Activated CD8-positive, alpha-beta T cell treated with anti-CD3 and anti-CD28 coated beads for 36 hours (primary cell): ENCODE measurements around the gene AKIRIN2. TPM values are rescaled to one million over a fixed set of nuclear protein-coding genes. Genes with fewer than 3 reads are reported as not detected.
A peak's percentile ranks its signal among the peaks of the same experiment; 100 is the strongest.

Source experiments
- ATAC-seq: fragments of 200-7000 bp; cut with Tn5 transposase; one replicate; pipeline ENCODE4 v1.10.0; 2021; ENCODE audit warnings: mild to moderate bottlenecking, moderate library complexity
- CTCF ChIA-PET: fragments of 350-600 bp; sonication (Branson Sonifier 250); formaldehyde crosslinking; loops from one replicate; lab custom pipeline; 2021; ENCODE audit warnings: antibody characterized with exemption; lab: Charles Lee
- POLR2A ChIA-PET: fragments of 350-600 bp; sonication (Branson Sonifier 250); formaldehyde crosslinking; loops from one replicate; lab custom pipeline; 2021; ENCODE audit warnings: antibody characterized with exemption; lab: Charles Lee
- DNase-seq: peaks from one replicate; pipeline ENCODE4 v3.0.0-alpha.2; 2020
- H3K27ac Mint-ChIP-seq: one replicate; pipeline ENCODE4 v1.8.0; 2021; ENCODE audit warnings: mild to moderate bottlenecking, mixed read lengths
- H3K27me3 Mint-ChIP-seq: one replicate; pipeline ENCODE4 v1.8.0; 2021; ENCODE audit warnings: mixed read lengths
- H3K36me3 Mint-ChIP-seq: one replicate; pipeline ENCODE4 v1.8.0; 2021; ENCODE audit warnings: low read depth, mixed read lengths
- H3K4me1 Mint-ChIP-seq: one replicate; pipeline ENCODE4 v1.8.0; 2021; ENCODE audit warnings: low read depth, mixed read lengths
- H3K4me3 Mint-ChIP-seq: one replicate; pipeline ENCODE4 v1.8.0; 2021; ENCODE audit warnings: mild to moderate bottlenecking, moderate library complexity, mixed read lengths
- H3K9me3 Mint-ChIP-seq: one replicate; pipeline ENCODE4 v1.8.0; 2021; ENCODE audit warnings: mixed read lengths
- intact Hi-C: fragments of 100-400 bp; cut with micrococcal nuclease; formaldehyde crosslinking; loops from one replicate; pipeline ENCODE4 v1.10.0; 2022
- total RNA-seq, 2 experiments: library from RNA; stranded (reverse); gene quantifications; one replicate each; pipeline ENCODE4 v1.2.3, GENCODE V29; 2021
- TF ChIP-seq, protein P1 (sequence below): fragments of 200-600 bp; IDR thresholded peaks from one replicate; pipeline ENCODE4 v1.8.0; 2022; ENCODE audit warnings: antibody characterized with exemption, mild to moderate bottlenecking

The AKIRIN2 gene
- total RNA-seq, 2 experiments from 2014 or later = 42.1 to 45.6 TPM

DNA sequence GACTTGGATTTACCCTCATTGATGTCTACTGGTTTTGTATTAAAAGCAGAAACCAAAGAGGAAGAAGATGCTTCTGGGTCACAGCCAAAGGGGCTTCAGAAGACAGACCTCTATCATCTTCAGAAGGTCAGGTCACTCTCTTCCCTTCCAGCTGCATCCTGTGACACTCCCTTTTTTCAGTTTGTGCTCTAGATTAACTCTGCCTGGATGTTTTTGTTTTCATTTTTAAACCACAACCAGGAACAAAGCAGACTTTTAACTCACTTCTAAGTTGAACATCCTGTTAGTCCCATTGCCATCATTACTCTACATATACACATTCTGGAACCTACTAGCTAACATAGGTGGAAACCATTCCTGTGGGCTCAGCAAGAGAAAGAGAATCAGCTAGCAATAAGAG, 45.2 kb downstream of the AKIRIN2 start:
- H3K36me3 Mint-ChIP-seq = peaks cover 57% of the 10 kb centered on the region
- intact Hi-C loops = no loop called here
- POLR2A ChIA-PET = interaction anchor here (0.7 to 1.1 kb wide), 2 partner anchors 17 to 28 kb away, joined by 3 to 5 read pairs; no protein-coding TSS in a partner anchor
- no peaks in the 10 kb centered on the region for H3K9me3 Mint-ChIP-seq
- ATAC-seq = no peak
- peaks cover 22% of the 10 kb centered on the region for H3K4me1 Mint-ChIP-seq
- CTCF ChIA-PET = interaction anchor here (0.9 to 1.0 kb wide), 2 partner anchors 18 to 35 kb away, joined by 3 read pairs; no protein-coding TSS in a partner anchor
- H3K27me3 Mint-ChIP-seq = no peaks in the 10 kb centered on the region
- peak overlapping the region; percentile 25 for H3K27ac Mint-ChIP-seq
- no peak for DNase-seq
- H3K4me3 Mint-ChIP-seq = no peak overlapping the region
- TF ChIP-seq, protein P1, sequence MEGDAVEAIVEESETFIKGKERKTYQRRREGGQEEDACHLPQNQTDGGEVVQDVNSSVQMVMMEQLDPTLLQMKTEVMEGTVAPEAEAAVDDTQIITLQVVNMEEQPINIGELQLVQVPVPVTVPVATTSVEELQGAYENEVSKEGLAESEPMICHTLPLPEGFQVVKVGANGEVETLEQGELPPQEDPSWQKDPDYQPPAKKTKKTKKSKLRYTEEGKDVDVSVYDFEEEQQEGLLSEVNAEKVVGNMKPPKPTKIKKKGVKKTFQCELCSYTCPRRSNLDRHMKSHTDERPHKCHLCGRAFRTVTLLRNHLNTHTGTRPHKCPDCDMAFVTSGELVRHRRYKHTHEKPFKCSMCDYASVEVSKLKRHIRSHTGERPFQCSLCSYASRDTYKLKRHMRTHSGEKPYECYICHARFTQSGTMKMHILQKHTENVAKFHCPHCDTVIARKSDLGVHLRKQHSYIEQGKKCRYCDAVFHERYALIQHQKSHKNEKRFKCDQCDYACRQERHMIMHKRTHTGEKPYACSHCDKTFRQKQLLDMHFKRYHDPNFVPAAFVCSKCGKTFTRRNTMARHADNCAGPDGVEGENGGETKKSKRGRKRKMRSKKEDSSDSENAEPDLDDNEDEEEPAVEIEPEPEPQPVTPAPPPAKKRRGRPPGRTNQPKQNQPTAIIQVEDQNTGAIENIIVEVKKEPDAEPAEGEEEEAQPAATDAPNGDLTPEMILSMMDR = no peak

DNA sequence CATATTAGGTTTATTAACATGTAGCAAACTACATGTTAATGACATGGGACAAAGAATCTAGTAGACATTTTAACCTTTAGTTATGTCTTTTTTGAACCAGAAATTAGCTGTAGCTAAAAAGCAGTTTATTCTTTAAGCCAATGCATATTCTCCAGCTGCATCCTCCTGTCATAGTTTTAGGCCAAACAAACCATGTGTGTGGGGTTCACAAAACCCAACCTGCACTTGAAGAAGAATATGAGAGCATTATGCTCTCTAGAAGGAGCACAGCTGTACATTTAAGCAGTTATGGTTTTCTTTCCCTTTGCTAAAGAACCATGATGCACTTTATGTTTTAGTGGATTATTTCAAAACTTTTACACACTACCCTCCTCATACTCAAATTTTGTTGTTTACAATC, 46.2 kb downstream of the AKIRIN2 start:
- no peak for ATAC-seq
- Mint-ChIP-seq H3K4me3 (no peak overlapping the region), H3K27me3 (no peaks in the 10 kb centered on the region), H3K4me1 (peaks cover 22% of the 10 kb centered on the region), H3K36me3 (peaks cover 56% of the 10 kb centered on the region), H3K27ac (no peak overlapping the region), H3K9me3 (no peaks in the 10 kb centered on the region)
- POLR2A ChIA-PET = interaction anchor here (1.1 to 1.2 kb wide), 2 partner anchors 11 to 18 kb away, joined by 3 to 5 read pairs; no protein-coding TSS in a partner anchor
- no peak for DNase-seq
- intact Hi-C loops = no loop called here
- CTCF ChIA-PET = interaction anchor here (0.9 kb wide), 1 partner anchor 36 kb away, joined by 3 read pairs; no protein-coding TSS in a partner anchor
- TF ChIP-seq, protein P1 = no peak

DNA sequence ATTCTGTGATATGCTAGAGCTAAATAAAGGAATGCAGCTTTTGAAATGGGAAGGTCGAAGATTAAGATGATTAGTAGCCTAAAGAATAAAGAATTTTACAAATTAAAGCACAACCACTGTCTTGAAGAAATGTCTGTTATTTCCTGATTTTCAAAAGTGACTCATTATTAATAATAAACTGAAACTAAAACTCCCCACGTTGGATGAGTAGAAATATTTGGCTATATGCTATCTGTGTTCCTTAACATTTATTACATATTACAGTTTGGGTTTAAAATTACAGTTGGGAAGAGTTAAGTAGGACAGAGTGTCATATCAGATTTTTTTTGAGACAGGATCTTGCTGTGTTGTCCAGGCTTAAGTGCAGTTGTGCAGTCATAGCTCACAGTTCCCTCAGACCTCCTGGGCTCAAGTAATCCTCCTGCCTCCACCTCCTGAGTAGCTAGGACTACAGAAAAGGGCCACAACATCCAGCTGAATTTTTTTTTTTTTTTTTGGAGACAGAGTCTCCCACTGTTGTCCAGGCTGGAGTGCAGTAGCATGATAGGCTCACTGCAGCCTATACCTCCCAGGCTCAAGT, 47.1 kb downstream of the AKIRIN2 start:
- DNase-seq (no peak), ATAC-seq (no peak)
- TF ChIP-seq, protein P1 = no peak
- H3K9me3 Mint-ChIP-seq = no peaks in the 10 kb centered on the region
- H3K27ac Mint-ChIP-seq = no peak overlapping the region
- no peaks in the 10 kb centered on the region for H3K27me3 Mint-ChIP-seq
- peaks cover 22% of the 10 kb centered on the region for H3K4me1 Mint-ChIP-seq
- CTCF ChIA-PET = interaction anchor here (1.4 kb wide), 1 partner anchor 25 kb away, joined by 3 read pairs; no protein-coding TSS in a partner anchor
- POLR2A ChIA-PET = interaction anchor here (1.2 kb wide), 1 partner anchor 10 kb away, joined by 3 read pairs; no protein-coding TSS in a partner anchor
- peaks cover 50% of the 10 kb centered on the region for H3K36me3 Mint-ChIP-seq
- H3K4me3 Mint-ChIP-seq = no peak overlapping the region
- intact Hi-C loops = no loop called here

DNA sequence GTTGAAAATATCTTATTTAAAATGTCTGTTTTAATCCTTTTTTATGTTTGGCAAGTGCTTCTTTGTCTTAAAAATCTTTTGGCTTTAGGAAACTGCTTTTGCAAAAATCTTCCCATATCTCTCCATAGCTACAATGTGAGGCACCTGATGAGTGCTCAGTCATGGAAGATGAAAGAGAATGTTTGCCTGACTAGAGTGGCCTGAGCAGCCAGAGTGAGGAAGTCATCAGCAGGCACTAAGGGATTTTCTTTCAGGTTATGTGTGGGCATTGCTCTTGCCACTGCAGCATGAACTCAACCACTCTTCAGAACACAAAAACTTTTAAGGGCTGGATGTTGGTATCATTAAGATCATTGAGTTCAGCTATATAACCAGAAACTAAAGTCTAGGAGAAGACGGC, 47.9 kb downstream of the AKIRIN2 start:
- peaks cover 22% of the 10 kb centered on the region for H3K4me1 Mint-ChIP-seq
- ChIA-PET CTCF (interaction anchor here (1.4 kb wide), 1 partner anchor 25 kb away, joined by 3 read pairs; no protein-coding TSS in a partner anchor), POLR2A (no interaction called here)
- DNase-seq (no peak), ATAC-seq (no peak)
- H3K27ac Mint-ChIP-seq = no peak overlapping the region
- no peaks in the 10 kb centered on the region for H3K9me3 Mint-ChIP-seq
- H3K36me3 Mint-ChIP-seq = peaks cover 46% of the 10 kb centered on the region
- TF ChIP-seq, protein P1 = no peak
- no peak overlapping the region for H3K4me3 Mint-ChIP-seq
- no peaks in the 10 kb centered on the region for H3K27me3 Mint-ChIP-seq
- intact Hi-C loops = no loop called here
